HG03039 (cell line): Measurements from ENCODE around the gene SRBD1.

ENCODE experiments used
- ATAC-seq: cut with Tn5 transposase; IDR thresholded peaks from one replicate; pipeline ENCODE4 v1.9.1; 2021; ENCODE audit warnings: mild to moderate bottlenecking, moderate library complexity; ENCODE audit not compliant: unreplicated experiment

SRBD1 gene

GRCh38 chr2:45611020-45611859, at the start of gene SRBD1:
Gene SRBD1, minus strand, starts transcription at chr2:45611267. Its CDS starts 5,826 bp downstream, at chr2:45605441.
- ATAC-seq = peak; percentile 88

- no peak for ATAC-seq
Measured at GRCh38 chr2:45654250-45654649, 43.2 kb upstream of the SRBD1 start.

GRCh38 chr2:45653122-45653913, 42.3 kb upstream of the SRBD1 start:
- no peak for ATAC-seq

GRCh38 chr2:45652090-45653031, 41.3 kb upstream of the SRBD1 start:
- ATAC-seq = no peak

GRCh38 chr2:45651415-45652089, 40.5 kb upstream of the SRBD1 start, which contains the start of gene PRKCE:
Gene PRKCE, plus strand, starts transcription at chr2:45651675.
- no peak for ATAC-seq

GRCh38 chr2:45650851-45651414, 39.9 kb upstream of the SRBD1 start:
- peak; percentile 68 for ATAC-seq

- ATAC-seq = peak; percentile 24
Measured at GRCh38 chr2:45649858-45650811, 39.1 kb upstream of the SRBD1 start.

GRCh38 chr2:45649462-45649857, 38.4 kb upstream of the SRBD1 start:
- no peak for ATAC-seq

GRCh38 chr2:45648636-45649035, 37.6 kb upstream of the SRBD1 start:
- ATAC-seq = no peak

GRCh38 chr2:45647986-45648520, 37.0 kb upstream of the SRBD1 start:
- ATAC-seq = no peak

GRCh38 chr2:45647356-45647755, 36.3 kb upstream of the SRBD1 start:
- ATAC-seq = no peak

- ATAC-seq = no peak
Measured at GRCh38 chr2:45646289-45646688, 35.2 kb upstream of the SRBD1 start.

- ATAC-seq = peak; percentile 77
Measured at GRCh38 chr2:45643543-45644542, 32.8 kb upstream of the SRBD1 start.

GRCh38 chr2:45643095-45643494, 32.0 kb upstream of the SRBD1 start:
- no peak for ATAC-seq

GRCh38 chr2:45640576-45640975, 29.5 kb upstream of the SRBD1 start:
- no peak for ATAC-seq

GRCh38 chr2:45637440-45637839, 26.4 kb upstream of the SRBD1 start:
- no peak for ATAC-seq

GRCh38 chr2:45636008-45636407, 24.9 kb upstream of the SRBD1 start:
- ATAC-seq = no peak
